HEK293 (cell line): ENCODE data around the gene IQSEC1.

Experiments used
- CTCF ChIA-PET: fragments of 350-600 bp; formaldehyde crosslinking; extraction: SDS; loops from one replicate; lab custom pipeline; 2021; ENCODE audit warnings: antibody characterized with exemption; lab: Yijun Ruan, JAX
- POLR2A ChIA-PET: fragments of 300-600 bp; formaldehyde crosslinking; extraction: SDS; loops from one replicate; lab custom pipeline; 2020; ENCODE audit warnings: antibody characterized with exemption, inconsistent platforms; lab: Yijun Ruan, JAX
- H3K27ac ChIP-seq: fragments of 200-500 bp; sonication (Bioruptor generic); 2 replicates; pipeline ENCODE4 v1.5.1; 2014; ENCODE audit warnings: low read depth, low read length, control low read depth, inconsistent platforms; ENCODE audit errors: extremely low read depth
- H3K36me3 ChIP-seq, 2 experiments: fragments of 200-500 bp in 1 of 2; sonication (Bioruptor generic) in 1 of 2; 1 replicate in 1 of 2; 2 replicates in 1 of 2; pipeline ENCODE4 v1.5.1; 2014 to 2017; ENCODE audit warnings: inconsistent platforms in 2 of 2, low read length in 2 of 2; ENCODE audit not compliant: control insufficient read depth in 2 of 2, insufficient read depth in 1 of 2
- H3K4me1 ChIP-seq: fragments of 200-500 bp; sonication (Bioruptor generic); 2 replicates; pipeline ENCODE4 v1.5.1; 2014; ENCODE audit warnings: mild to moderate bottlenecking, low read length, inconsistent platforms; ENCODE audit not compliant: control insufficient read depth, insufficient read depth
- H3K4me3 ChIP-seq: 2 replicates; pipeline ENCODE4 v1.5.1; 2011; ENCODE audit warnings: low read depth, mild to moderate bottlenecking, control low read depth, low read length, moderate library complexity
- H3K9me3 ChIP-seq: fragments of 200-500 bp; sonication (Bioruptor generic); 2 replicates; pipeline ENCODE4 v1.5.1; 2014; ENCODE audit warnings: low read depth, low read length, inconsistent platforms; ENCODE audit not compliant: control insufficient read depth, insufficient read depth
- EGR2 ChIP-seq: fragments of 450-650 bp; formaldehyde crosslinking; IDR thresholded peaks from 2 replicates; pipeline ENCODE4 v1.5.1; 2016; ENCODE audit warnings: low read depth, missing biosample characterization, missing genetic modification characterization
- HOXC10 ChIP-seq: sonication (generic); formaldehyde crosslinking; IDR thresholded peaks from 2 replicates; pipeline ENCODE4 v1.8.1; 2023; ENCODE audit warnings: mild to moderate bottlenecking, missing genetic modification reagents
- KLF17 ChIP-seq: fragments of 450-650 bp; formaldehyde crosslinking; IDR thresholded peaks from 2 replicates; pipeline ENCODE4 v1.5.1; 2016; ENCODE audit warnings: missing biosample characterization, missing genetic modification characterization
- KLF9 ChIP-seq: fragments of 450-650 bp; formaldehyde crosslinking; IDR thresholded peaks from 2 replicates; pipeline ENCODE4 v1.5.1; 2016; ENCODE audit warnings: missing biosample characterization, missing genetic modification characterization, low read depth
- MZF1 ChIP-seq: fragments of 450-650 bp; formaldehyde crosslinking; IDR thresholded peaks from 2 replicates; pipeline ENCODE4 v1.5.1; 2017; ENCODE audit warnings: missing biosample characterization, missing genetic modification characterization, borderline replicate concordance
- SP2 ChIP-seq: fragments of 450-650 bp; formaldehyde crosslinking; IDR thresholded peaks from 2 replicates; pipeline ENCODE4 v1.5.1; 2016; ENCODE audit warnings: missing biosample characterization, missing genetic modification characterization
- ZBTB7A ChIP-seq: fragments of 450-650 bp; formaldehyde crosslinking; IDR thresholded peaks from 2 replicates; pipeline ENCODE4 v1.5.1; 2016; ENCODE audit warnings: low read depth, missing biosample characterization, missing genetic modification characterization
- ZNF133 ChIP-seq: fragments of 450-650 bp; formaldehyde crosslinking; IDR thresholded peaks from 2 replicates; pipeline ENCODE4 v1.5.1; 2016; ENCODE audit warnings: missing biosample characterization, missing genetic modification characterization
- ZNF214 ChIP-seq: fragments of 450-650 bp; formaldehyde crosslinking; IDR thresholded peaks from 2 replicates; pipeline ENCODE4 v1.5.1; 2017; ENCODE audit warnings: missing biosample characterization, mild to moderate bottlenecking, missing genetic modification characterization, borderline replicate concordance
- ZNF23 ChIP-seq: fragments of 450-650 bp; formaldehyde crosslinking; IDR thresholded peaks from 2 replicates; pipeline ENCODE4 v1.5.1; 2016; ENCODE audit warnings: missing biosample characterization, missing genetic modification characterization, borderline replicate concordance
- ZNF274 ChIP-seq, 2 experiments: fragments of 200-500 bp in 1 of 2; fragments of 450-650 bp in 1 of 2; sonication (Bioruptor generic) in 1 of 2; formaldehyde crosslinking in 1 of 2; IDR thresholded peaks; 2 replicates each; pipeline versions ENCODE4 v1.5.1 to v1.6.1; 2014 to 2016; ENCODE audit warnings: borderline replicate concordance in 1 of 2, inconsistent platforms in 1 of 2, low read length in 1 of 2, missing biosample characterization in 1 of 2, missing genetic modification characterization in 1 of 2
- ZNF394 ChIP-seq: fragments of 450-650 bp; formaldehyde crosslinking; IDR thresholded peaks from 2 replicates; pipeline ENCODE4 v1.5.1; 2016; ENCODE audit warnings: missing biosample characterization, missing genetic modification characterization, mild to moderate bottlenecking, moderate library complexity, borderline replicate concordance
- ZNF488 ChIP-seq: fragments of 450-650 bp; formaldehyde crosslinking; IDR thresholded peaks from 2 replicates; pipeline ENCODE4 v1.5.1; 2016; ENCODE audit warnings: missing biosample characterization, missing genetic modification characterization
- ZNF501 ChIP-seq: fragments of 450-650 bp; formaldehyde crosslinking; IDR thresholded peaks from 2 replicates; pipeline ENCODE4 v1.5.1; 2016; ENCODE audit warnings: missing biosample characterization, missing genetic modification characterization
- TF ChIP-seq, protein P1 (sequence below): fragments of 450-650 bp; formaldehyde crosslinking; IDR thresholded peaks from 2 replicates; pipeline ENCODE4 v1.5.1; 2016; ENCODE audit warnings: missing biosample characterization, missing genetic modification characterization
- TF ChIP-seq, protein P2 (sequence below): fragments of 450-650 bp; formaldehyde crosslinking; IDR thresholded peaks from 2 replicates; pipeline ENCODE4 v1.5.1; 2016; ENCODE audit warnings: missing biosample characterization, missing genetic modification characterization
- TF ChIP-seq, protein P3 (sequence below): sonication (generic); formaldehyde crosslinking; IDR thresholded peaks from 2 replicates; pipeline ENCODE4 v1.8.1; 2022; ENCODE audit warnings: mild to moderate bottlenecking, moderate library complexity, missing genetic modification reagents
- TF ChIP-seq, protein P4 (sequence below): fragments of 450-650 bp; formaldehyde crosslinking; IDR thresholded peaks from 2 replicates; pipeline ENCODE4 v1.5.1; 2016; ENCODE audit warnings: missing biosample characterization, missing genetic modification characterization

IQSEC1 gene

GRCh38 chr3:13041113-13041776 lies 32.0 kb downstream of the IQSEC1 start:
- H3K27ac ChIP-seq, result no peak overlapping the region
- no peaks in the 10 kb centered on the region for H3K9me3 ChIP-seq
- no peaks in the 10 kb centered on the region for H3K36me3 ChIP-seq
- no peak overlapping the region for H3K4me3 ChIP-seq
- POLR2A ChIA-PET, result no interaction called here
- CTCF ChIA-PET, result interaction anchor here (0.6 kb wide), 1 partner anchor 56 kb away, joined by 5 read pairs; no protein-coding TSS in a partner anchor
- H3K4me1 ChIP-seq, result no peaks in the 10 kb centered on the region
- TF ChIP-seq, protein P1, sequence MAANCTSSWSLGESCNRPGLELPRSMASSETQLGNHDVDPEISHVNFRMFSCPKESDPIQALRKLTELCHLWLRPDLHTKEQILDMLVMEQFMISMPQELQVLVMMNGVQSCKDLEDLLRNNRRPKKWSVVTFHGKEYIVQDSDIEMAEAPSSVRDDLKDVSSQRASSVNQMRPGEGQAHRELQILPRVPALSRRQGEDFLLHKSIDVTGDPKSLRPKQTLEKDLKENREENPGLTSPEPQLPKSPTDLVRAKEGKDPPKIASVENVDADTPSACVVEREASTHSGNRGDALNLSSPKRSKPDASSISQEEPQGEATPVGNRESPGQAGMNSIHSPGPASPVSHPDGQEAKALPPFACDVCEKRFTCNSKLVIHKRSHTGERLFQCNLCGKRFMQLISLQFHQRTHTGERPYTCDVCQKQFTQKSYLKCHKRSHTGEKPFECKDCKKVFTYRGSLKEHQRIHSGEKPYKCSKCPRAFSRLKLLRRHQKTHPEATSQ, result no peak
- TF ChIP-seq EGR2 (no peak), MZF1 (no peak), ZNF214 (no peak)

- Histone ChIP-seq H3K27ac (no peak overlapping the region), H3K4me1 (no peaks in the 10 kb centered on the region), H3K9me3 (no peaks in the 10 kb centered on the region), H3K36me3 (no peaks in the 10 kb centered on the region), H3K4me3 (no peak overlapping the region)
- TF ChIP-seq ZNF394 (tag by site-specific recombination) (no peak), HOXC10 (CRISPR knock-in tag) (no peak), ZNF488 (tag by site-specific recombination) (no peak), ZNF23 (no peak), SP2 (tag by site-specific recombination) (no peak)
- TF ChIP-seq, protein P2, sequence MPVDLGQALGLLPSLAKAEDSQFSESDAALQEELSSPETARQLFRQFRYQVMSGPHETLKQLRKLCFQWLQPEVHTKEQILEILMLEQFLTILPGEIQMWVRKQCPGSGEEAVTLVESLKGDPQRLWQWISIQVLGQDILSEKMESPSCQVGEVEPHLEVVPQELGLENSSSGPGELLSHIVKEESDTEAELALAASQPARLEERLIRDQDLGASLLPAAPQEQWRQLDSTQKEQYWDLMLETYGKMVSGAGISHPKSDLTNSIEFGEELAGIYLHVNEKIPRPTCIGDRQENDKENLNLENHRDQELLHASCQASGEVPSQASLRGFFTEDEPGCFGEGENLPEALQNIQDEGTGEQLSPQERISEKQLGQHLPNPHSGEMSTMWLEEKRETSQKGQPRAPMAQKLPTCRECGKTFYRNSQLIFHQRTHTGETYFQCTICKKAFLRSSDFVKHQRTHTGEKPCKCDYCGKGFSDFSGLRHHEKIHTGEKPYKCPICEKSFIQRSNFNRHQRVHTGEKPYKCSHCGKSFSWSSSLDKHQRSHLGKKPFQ (tag by site-specific recombination), result no peak
- TF ChIP-seq, protein P3, sequence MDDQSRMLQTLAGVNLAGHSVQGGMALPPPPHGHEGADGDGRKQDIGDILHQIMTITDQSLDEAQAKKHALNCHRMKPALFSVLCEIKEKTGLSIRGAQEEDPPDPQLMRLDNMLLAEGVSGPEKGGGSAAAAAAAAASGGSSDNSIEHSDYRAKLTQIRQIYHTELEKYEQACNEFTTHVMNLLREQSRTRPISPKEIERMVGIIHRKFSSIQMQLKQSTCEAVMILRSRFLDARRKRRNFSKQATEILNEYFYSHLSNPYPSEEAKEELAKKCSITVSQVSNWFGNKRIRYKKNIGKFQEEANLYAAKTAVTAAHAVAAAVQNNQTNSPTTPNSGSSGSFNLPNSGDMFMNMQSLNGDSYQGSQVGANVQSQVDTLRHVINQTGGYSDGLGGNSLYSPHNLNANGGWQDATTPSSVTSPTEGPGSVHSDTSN (CRISPR knock-in tag), result no peak
- CTCF ChIA-PET, result interaction anchor here (0.6 kb wide), 2 partner anchors 56 to 710 kb away, joined by 3 to 5 read pairs; no protein-coding TSS in a partner anchor
- POLR2A ChIA-PET, result no interaction called here
Measured at GRCh38 chr3:13040361-13041074, 32.7 kb downstream of the IQSEC1 start.

DNA sequence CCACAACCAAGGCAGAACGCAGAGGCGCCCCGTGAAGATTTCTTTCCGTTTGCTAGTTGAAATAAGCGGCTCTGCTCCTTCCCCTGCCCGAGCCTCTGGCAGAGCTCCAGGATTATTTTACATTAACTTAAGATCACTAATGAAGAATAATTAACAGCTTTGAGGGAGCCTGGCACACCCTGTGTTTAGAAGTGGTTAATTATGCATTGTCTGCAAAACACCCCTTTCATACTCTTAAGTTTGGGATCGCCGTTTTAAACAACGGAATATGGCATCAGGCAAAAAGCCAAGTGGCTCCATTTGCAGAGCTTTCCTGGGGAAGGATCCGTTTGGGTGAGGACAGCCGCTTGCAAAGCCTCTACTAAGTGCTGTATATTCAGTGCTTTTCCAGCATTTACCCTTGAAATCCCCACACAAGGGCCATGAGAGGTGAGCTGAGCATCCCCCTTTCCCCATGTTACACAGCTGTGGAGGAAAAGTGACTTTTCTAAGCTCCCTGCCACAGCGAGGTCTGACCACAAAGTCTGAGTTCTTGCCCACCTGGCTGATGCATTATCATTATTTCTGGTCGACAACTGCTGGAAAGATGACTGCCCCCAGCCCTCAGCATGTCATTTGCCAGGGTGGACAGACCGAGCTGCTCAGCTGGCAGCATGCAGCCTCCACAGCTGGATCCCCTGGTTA lies 33.9 kb downstream of the IQSEC1 start:
- POLR2A ChIA-PET, result no interaction called here
- CTCF ChIA-PET, result interaction anchor here (0.8 kb wide), 1 partner anchor 47 kb away, joined by 3 read pairs; no protein-coding TSS in a partner anchor
- Histone ChIP-seq H3K27ac (no peak overlapping the region), H3K9me3 (no peaks in the 10 kb centered on the region), H3K4me1 (no peaks in the 10 kb centered on the region), H3K36me3 (no peaks in the 10 kb centered on the region), H3K4me3 (no peak overlapping the region)
- TF ChIP-seq ZNF501 (tag by site-specific recombination), result no peak
- TF ChIP-seq KLF9 (tag by site-specific recombination), result no peak
- TF ChIP-seq, protein P4, sequence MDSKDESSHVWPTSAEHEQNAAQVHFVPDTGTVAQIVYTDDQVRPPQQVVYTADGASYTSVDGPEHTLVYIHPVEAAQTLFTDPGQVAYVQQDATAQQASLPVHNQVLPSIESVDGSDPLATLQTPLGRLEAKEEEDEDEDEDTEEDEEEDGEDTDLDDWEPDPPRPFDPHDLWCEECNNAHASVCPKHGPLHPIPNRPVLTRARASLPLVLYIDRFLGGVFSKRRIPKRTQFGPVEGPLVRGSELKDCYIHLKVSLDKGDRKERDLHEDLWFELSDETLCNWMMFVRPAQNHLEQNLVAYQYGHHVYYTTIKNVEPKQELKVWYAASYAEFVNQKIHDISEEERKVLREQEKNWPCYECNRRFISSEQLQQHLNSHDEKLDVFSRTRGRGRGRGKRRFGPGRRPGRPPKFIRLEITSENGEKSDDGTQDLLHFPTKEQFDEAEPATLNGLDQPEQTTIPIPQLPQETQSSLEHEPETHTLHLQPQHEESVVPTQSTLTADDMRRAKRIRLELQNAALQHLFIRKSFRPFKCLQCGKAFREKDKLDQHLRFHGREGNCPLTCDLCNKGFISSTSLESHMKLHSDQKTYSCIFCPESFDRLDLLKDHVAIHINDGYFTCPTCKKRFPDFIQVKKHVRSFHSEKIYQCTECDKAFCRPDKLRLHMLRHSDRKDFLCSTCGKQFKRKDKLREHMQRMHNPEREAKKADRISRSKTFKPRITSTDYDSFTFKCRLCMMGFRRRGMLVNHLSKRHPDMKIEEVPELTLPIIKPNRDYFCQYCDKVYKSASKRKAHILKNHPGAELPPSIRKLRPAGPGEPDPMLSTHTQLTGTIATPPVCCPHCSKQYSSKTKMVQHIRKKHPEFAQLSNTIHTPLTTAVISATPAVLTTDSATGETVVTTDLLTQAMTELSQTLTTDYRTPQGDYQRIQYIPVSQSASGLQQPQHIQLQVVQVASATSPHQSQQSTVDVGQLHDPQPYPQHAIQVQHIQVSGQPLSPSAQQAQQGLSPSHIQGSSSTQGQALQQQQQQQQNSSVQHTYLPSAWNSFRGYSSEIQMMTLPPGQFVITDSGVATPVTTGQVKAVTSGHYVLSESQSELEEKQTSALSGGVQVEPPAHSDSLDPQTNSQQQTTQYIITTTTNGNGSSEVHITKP (tag by site-specific recombination), result no peak
- no peak for TF ChIP-seq ZNF274 (IDR thresholded peaks at IDR 0.05; ENCODE audit: low read length)
- TF ChIP-seq ZNF274 (tag by site-specific recombination; IDR thresholded peaks at IDR 0.05; ENCODE audit: borderline replicate concordance), result no peak
- no peak for TF ChIP-seq ZBTB7A (tag by site-specific recombination)
- no peak for TF ChIP-seq ZNF133 (tag by site-specific recombination)
- TF ChIP-seq KLF17 (tag by site-specific recombination), result no peak
